MG63 (cell line): ENCODE measurements around the gene TAB2. TPM values are rescaled to one million over a fixed set of nuclear protein-coding genes. Genes with fewer than 3 reads are reported as not detected.

Experiments
- DNase-seq: peaks from one replicate; pipeline ENCODE4 v3.0.0-alpha.2; 2020
- H3K27me3 ChIP-seq: fragments of 250-450 bp; sonication (Bioruptor Pico); 2 replicates; pipeline ENCODE4 v1.5.1; 2020; ENCODE audit warnings: mild to moderate bottlenecking, moderate library complexity
- H3K36me3 ChIP-seq: fragments of 250-450 bp; sonication (Bioruptor Pico); 2 replicates; pipeline ENCODE4 v1.5.1; 2020; ENCODE audit warnings: mild to moderate bottlenecking, moderate library complexity
- H3K4me3 ChIP-seq: fragments of 250-450 bp; sonication (Bioruptor Pico); 2 replicates; pipeline ENCODE4 v1.5.1; 2020; ENCODE audit warnings: mild to moderate bottlenecking, moderate library complexity
- H3K9me3 ChIP-seq: fragments of 250-450 bp; sonication (Bioruptor Pico); 2 replicates; pipeline ENCODE4 v1.5.1; 2020; ENCODE audit warnings: mild to moderate bottlenecking, moderate library complexity
- total RNA-seq: library from RNA; depleted of rRNA; stranded (reverse); fragments of >200 nt; shearing (Covaris generic); gene quantifications from 2 replicates; pipeline ENCODE4 v1.2.3, GENCODE V29; 2014; ENCODE audit warnings: low replicate concordance; rRNA removed

Gene TAB2
- total RNA-seq, result 27.3 and 49.3 TPM in 2 replicates

- no peaks in the 10 kb centered on the region for H3K9me3 ChIP-seq
- peak within 1 kb of the TSS; percentile 96 for H3K4me3 ChIP-seq
- no peaks in the 10 kb centered on the region for H3K36me3 ChIP-seq
- DNase-seq, result peak; percentile 39
- no peaks in the 10 kb centered on the region for H3K27me3 ChIP-seq
Measured at GRCh38 chr6:149317644-149318571, at the start of gene TAB2. Gene TAB2, plus strand, starts transcription at chr6:149317712. Its CDS starts 52,286 bp downstream, at chr6:149369998.

- H3K9me3 ChIP-seq, result no peaks in the 10 kb centered on the region
- no peaks in the 10 kb centered on the region for H3K36me3 ChIP-seq
- no peak for DNase-seq
- no peak overlapping the region for H3K4me3 ChIP-seq
- no peaks in the 10 kb centered on the region; the same call in 1 of the 2 replicates for H3K27me3 ChIP-seq
Measured at GRCh38 chr6:149268146-149268545, 49.4 kb upstream of the TAB2 start.

- H3K4me3 ChIP-seq, result no peak overlapping the region
- H3K27me3 ChIP-seq, result no peaks in the 10 kb centered on the region; the same call in 1 of the 2 replicates
- H3K9me3 ChIP-seq, result no peaks in the 10 kb centered on the region
- H3K36me3 ChIP-seq, result no peaks in the 10 kb centered on the region
- no peak for DNase-seq
Measured at GRCh38 chr6:149268768-149269167, 48.7 kb upstream of the TAB2 start.

GRCh38 chr6:149270616-149271015, 46.9 kb upstream of the TAB2 start:
- no peaks in the 10 kb centered on the region for H3K36me3 ChIP-seq
- H3K9me3 ChIP-seq, result no peaks in the 10 kb centered on the region
- no peaks in the 10 kb centered on the region; the same call in 1 of the 2 replicates for H3K27me3 ChIP-seq
- no peak for DNase-seq
- H3K4me3 ChIP-seq, result no peak overlapping the region

- no peaks in the 10 kb centered on the region for H3K9me3 ChIP-seq
- no peak for DNase-seq
Measured at GRCh38 chr6:149271348-149272340, 45.9 kb upstream of the TAB2 start.

GRCh38 chr6:149273318-149273717, 44.2 kb upstream of the TAB2 start:
- Histone ChIP-seq H3K27me3 (no peaks in the 10 kb centered on the region), H3K36me3 (no peaks in the 10 kb centered on the region), H3K9me3 (no peaks in the 10 kb centered on the region), H3K4me3 (no peak overlapping the region)
- DNase-seq, result no peak

More at GRCh38 chr6:149271348-149272340, 45.9 kb upstream of the TAB2 start:
- Histone ChIP-seq H3K27me3 (no peaks in the 10 kb centered on the region), H3K4me3 (no peak overlapping the region), H3K36me3 (no peaks in the 10 kb centered on the region)

GRCh38 chr6:149275621-149276020, 41.9 kb upstream of the TAB2 start:
- Histone ChIP-seq H3K4me3 (no peak overlapping the region), H3K36me3 (no peaks in the 10 kb centered on the region), H3K27me3 (no peaks in the 10 kb centered on the region), H3K9me3 (no peaks in the 10 kb centered on the region)
- DNase-seq, result no peak

- H3K4me3 ChIP-seq, result no peak overlapping the region
- no peaks in the 10 kb centered on the region for H3K36me3 ChIP-seq
- no peaks in the 10 kb centered on the region for H3K27me3 ChIP-seq
- H3K9me3 ChIP-seq, result no peaks in the 10 kb centered on the region
- no peak for DNase-seq
Measured at GRCh38 chr6:149277621-149278020, 39.9 kb upstream of the TAB2 start.

GRCh38 chr6:149278997-149279396, 38.5 kb upstream of the TAB2 start:
- Histone ChIP-seq H3K9me3 (no peaks in the 10 kb centered on the region), H3K36me3 (no peaks in the 10 kb centered on the region), H3K4me3 (no peak overlapping the region), H3K27me3 (no peaks in the 10 kb centered on the region; the same call in 1 of the 2 replicates)
- DNase-seq, result no peak

- H3K9me3 ChIP-seq, result no peaks in the 10 kb centered on the region
- no peak overlapping the region for H3K4me3 ChIP-seq
- DNase-seq, result no peak
- H3K27me3 ChIP-seq, result no peaks in the 10 kb centered on the region; the same call in 1 of the 2 replicates
- no peaks in the 10 kb centered on the region for H3K36me3 ChIP-seq
Measured at GRCh38 chr6:149284904-149285303, 32.6 kb upstream of the TAB2 start.

GRCh38 chr6:149285626-149286025, 31.9 kb upstream of the TAB2 start:
- Histone ChIP-seq H3K27me3 (no peaks in the 10 kb centered on the region; the same call in 1 of the 2 replicates), H3K36me3 (no peaks in the 10 kb centered on the region), H3K4me3 (no peak overlapping the region), H3K9me3 (no peaks in the 10 kb centered on the region)
- no peak for DNase-seq

- Histone ChIP-seq H3K4me3 (no peak overlapping the region), H3K36me3 (no peaks in the 10 kb centered on the region), H3K9me3 (no peaks in the 10 kb centered on the region), H3K27me3 (no peaks in the 10 kb centered on the region; the same call in 1 of the 2 replicates)
- no peak for DNase-seq
Measured at GRCh38 chr6:149286905-149287304, 30.6 kb upstream of the TAB2 start.

- no peaks in the 10 kb centered on the region for H3K9me3 ChIP-seq
- DNase-seq, result no peak
- no peaks in the 10 kb centered on the region for H3K36me3 ChIP-seq
- H3K27me3 ChIP-seq, result no peaks in the 10 kb centered on the region
- no peak overlapping the region for H3K4me3 ChIP-seq
Measured at GRCh38 chr6:149289192-149289781, 28.2 kb upstream of the TAB2 start.

GRCh38 chr6:149289966-149290365, 27.5 kb upstream of the TAB2 start:
- Histone ChIP-seq H3K4me3 (no peak overlapping the region), H3K9me3 (no peaks in the 10 kb centered on the region), H3K36me3 (no peaks in the 10 kb centered on the region), H3K27me3 (no peaks in the 10 kb centered on the region)
- no peak for DNase-seq

GRCh38 chr6:149293244-149293643, 24.3 kb upstream of the TAB2 start:
- Histone ChIP-seq H3K4me3 (no peak overlapping the region), H3K36me3 (no peaks in the 10 kb centered on the region), H3K27me3 (no peaks in the 10 kb centered on the region), H3K9me3 (no peaks in the 10 kb centered on the region)
- no peak for DNase-seq

GRCh38 chr6:149300563-149300962, 16.9 kb upstream of the TAB2 start:
- Histone ChIP-seq H3K27me3 (no peaks in the 10 kb centered on the region), H3K4me3 (no peak overlapping the region), H3K36me3 (no peaks in the 10 kb centered on the region), H3K9me3 (no peaks in the 10 kb centered on the region)
- DNase-seq, result no peak
